ENCODE data around the gene FARP2. TPM values are rescaled to one million over a fixed set of nuclear protein-coding genes. Genes with fewer than 3 reads are reported as not detected.
"Not testable (repeated sequence)": the region's sequence is repeated elsewhere in the genome, so short reads cannot be mapped to it uniquely, and the experiment has no call there.

FARP2 gene
- total RNA-seq, 4 donors from 2014 or later = 42.7 to 229 (median 93.2) TPM

GRCh38 chr2:241445426-241445825 is 89.3 kb downstream of the FARP2 start:
- Histone ChIP-seq H3K27me3 (no peaks in the 10 kb centered on the region), H3K36me3 (peaks cover 0 to 80% (median 2%) of the 10 kb centered on the region in 3 donors), H3K4me3 (no peak overlapping the region), H3K4me1 (peaks cover 0 to 10% (median 2%) of the 10 kb centered on the region in 4 donors), H3K27ac (no peak overlapping the region), H3K9me3 (no peaks in the 10 kb centered on the region)
- no peak for DNase-seq (ENCODE audit: low spot score in 2 of 2)
- WGBS, 2 donors = 76 to 85% methylated on average over 2 of the region's 2 CpGs
- TF ChIP-seq EP300 (IDR thresholded peaks at IDR 0.05) = no peak
- no peak for TF ChIP-seq POLR2A (IDR thresholded peaks at IDR 0.05)
- TF ChIP-seq, protein P1, sequence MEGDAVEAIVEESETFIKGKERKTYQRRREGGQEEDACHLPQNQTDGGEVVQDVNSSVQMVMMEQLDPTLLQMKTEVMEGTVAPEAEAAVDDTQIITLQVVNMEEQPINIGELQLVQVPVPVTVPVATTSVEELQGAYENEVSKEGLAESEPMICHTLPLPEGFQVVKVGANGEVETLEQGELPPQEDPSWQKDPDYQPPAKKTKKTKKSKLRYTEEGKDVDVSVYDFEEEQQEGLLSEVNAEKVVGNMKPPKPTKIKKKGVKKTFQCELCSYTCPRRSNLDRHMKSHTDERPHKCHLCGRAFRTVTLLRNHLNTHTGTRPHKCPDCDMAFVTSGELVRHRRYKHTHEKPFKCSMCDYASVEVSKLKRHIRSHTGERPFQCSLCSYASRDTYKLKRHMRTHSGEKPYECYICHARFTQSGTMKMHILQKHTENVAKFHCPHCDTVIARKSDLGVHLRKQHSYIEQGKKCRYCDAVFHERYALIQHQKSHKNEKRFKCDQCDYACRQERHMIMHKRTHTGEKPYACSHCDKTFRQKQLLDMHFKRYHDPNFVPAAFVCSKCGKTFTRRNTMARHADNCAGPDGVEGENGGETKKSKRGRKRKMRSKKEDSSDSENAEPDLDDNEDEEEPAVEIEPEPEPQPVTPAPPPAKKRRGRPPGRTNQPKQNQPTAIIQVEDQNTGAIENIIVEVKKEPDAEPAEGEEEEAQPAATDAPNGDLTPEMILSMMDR (IDR thresholded peaks at IDR 0.05) = no peak

DNA sequence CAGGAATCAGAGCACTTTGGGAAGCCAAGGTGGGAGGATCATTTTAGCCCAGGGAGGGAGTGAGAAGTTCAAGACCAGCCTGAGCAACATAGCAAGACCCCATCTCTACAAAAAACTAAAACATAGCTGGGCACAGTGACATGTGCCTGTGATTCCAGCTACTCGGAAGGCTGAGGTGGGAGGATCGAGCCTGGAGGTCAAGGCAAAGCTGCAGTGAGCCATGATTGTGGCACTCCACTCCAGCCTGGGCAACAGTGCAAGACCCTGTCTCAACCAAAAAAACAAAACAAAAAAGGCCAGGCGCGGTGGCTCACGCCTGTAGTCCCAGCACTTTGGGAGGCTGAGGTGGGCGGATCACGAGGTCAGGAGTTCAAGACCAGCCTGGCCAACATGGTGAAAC is 94.0 kb downstream of the FARP2 start:
- WGBS, 2 donors = 81 to 96% methylated on average over 7 of the region's 7 CpGs

DNA sequence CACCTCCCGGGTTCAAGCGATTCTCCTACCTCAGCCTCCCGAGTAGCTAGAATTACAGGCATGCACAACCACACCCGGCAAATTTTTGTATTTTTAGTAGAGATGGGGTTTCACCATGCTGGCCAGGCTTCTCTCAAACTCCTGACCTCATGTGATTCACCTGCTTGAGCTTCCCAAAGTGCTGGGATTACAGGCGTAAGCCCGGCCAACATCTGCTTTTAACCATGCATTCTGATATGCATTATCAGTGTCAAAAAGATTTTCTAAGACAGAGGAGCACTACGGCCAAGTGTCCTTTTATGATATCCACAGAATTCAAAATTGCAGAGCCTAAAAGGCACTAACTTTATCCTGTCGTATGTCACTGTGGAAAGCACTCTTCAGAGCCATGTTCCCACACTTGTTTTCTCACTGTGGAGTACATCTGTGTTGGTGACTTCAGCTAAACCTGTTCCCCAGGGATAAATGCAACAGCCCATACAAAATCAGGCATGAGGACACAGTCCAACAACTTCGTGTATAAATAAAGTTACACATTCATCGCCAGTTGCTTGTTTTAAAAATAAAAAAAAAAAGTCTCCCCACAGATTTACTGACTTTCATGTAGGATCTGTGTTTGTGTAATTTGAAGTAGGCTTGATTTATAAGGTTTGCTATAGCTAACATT is 95.9 kb downstream of the FARP2 start:
- no peak for DNase-seq (ENCODE audit: low spot score in 2 of 2)
- Histone ChIP-seq H3K36me3 (peaks cover 0 to 31% (median 0%) of the 10 kb centered on the region in 3 donors), H3K27me3 (no peaks in the 10 kb centered on the region), H3K9me3 (no peaks in the 10 kb centered on the region), H3K27ac (no peak overlapping the region), H3K4me3 (no peak overlapping the region), H3K4me1 (no peaks in the 10 kb centered on the region)
- 78 to 81% methylated on average over 10 of the region's 10 CpGs for WGBS, 2 donors
- no peak for TF ChIP-seq EP300 (IDR thresholded peaks at IDR 0.05)
- TF ChIP-seq, protein P1 (IDR thresholded peaks at IDR 0.05) = no peak
- TF ChIP-seq POLR2A (IDR thresholded peaks at IDR 0.05) = no peak

More for the DNA sequence above, 94.0 kb downstream of the FARP2 start:
- H3K9me3 ChIP-seq; H3K4me3 ChIP-seq; H3K4me1 ChIP-seq; DNase-seq (ENCODE audit: low spot score in 2 of 2); H3K27me3 ChIP-seq; H3K27ac ChIP-seq: not testable (repeated sequence)
- peaks cover 0 to 40% (median 0%) of the 10 kb centered on the region in 3 donors for H3K36me3 ChIP-seq

- H3K27ac ChIP-seq; H3K4me1 ChIP-seq; DNase-seq (ENCODE audit: low spot score in 2 of 2); H3K27me3 ChIP-seq; H3K4me3 ChIP-seq; H3K9me3 ChIP-seq: not testable (repeated sequence)
- WGBS, 2 donors = 75 to 83% methylated on average over 9 of the region's 9 CpGs
- H3K36me3 ChIP-seq = peaks cover 0 to 15% (median 0%) of the 10 kb centered on the region in 3 donors
These were observed 97.8 kb downstream of the FARP2 start for GRCh38 chr2:241453919-241454318.

DNA sequence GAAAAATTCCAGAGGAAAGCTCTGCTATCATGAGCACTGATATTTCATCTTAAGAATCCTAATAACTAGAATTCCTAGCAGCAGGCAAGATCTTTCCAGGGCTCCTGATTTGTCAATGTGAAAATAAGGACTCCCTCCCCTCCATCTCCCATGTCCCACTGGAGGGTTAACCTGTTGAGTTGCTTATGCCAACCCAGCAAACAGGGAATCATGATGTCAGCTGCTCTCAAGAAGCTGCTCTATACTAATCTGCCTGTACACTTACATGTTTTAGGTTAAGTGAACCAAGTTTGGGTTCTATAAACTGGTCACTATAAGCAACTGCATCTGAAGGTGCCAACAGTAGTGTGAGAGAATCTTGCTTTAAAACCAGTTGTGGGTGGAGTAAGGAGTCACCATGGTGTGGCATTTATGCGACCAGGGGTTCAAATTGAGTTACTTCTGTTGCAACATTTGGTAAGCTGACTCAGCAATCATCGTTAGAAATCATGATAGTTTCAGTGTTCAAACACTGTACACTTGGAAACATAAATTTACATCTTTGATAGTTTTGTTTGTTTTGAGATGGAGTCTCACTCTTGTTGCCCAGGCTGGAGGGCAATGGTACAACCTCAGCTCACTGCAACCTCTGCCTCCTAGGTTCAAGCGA is 98.9 kb downstream of the FARP2 start:
- H3K4me1 ChIP-seq = no peaks in the 10 kb centered on the region
- peaks cover 0 to 8% (median 0%) of the 10 kb centered on the region in 3 donors for H3K36me3 ChIP-seq
- no peak for TF ChIP-seq POLR2A (IDR thresholded peaks at IDR 0.05)
- TF ChIP-seq EP300 (IDR thresholded peaks at IDR 0.05) = no peak
- TF ChIP-seq, protein P1 (IDR thresholded peaks at IDR 0.05) = no peak
- 67 to 75% methylated on average over 3 of the region's 3 CpGs for WGBS, 2 donors
- H3K9me3 ChIP-seq = no peaks in the 10 kb centered on the region
- no peaks in the 10 kb centered on the region for H3K27me3 ChIP-seq
- no peak overlapping the region for H3K4me3 ChIP-seq
- H3K27ac ChIP-seq = no peak overlapping the region
- no peak for DNase-seq (ENCODE audit: low spot score in 2 of 2)

- Histone ChIP-seq H3K27me3 (no peaks in the 10 kb centered on the region), H3K27ac (no peak overlapping the region), H3K36me3 (no peaks in the 10 kb centered on the region), H3K9me3 (no peaks in the 10 kb centered on the region), H3K4me3 (no peak overlapping the region), H3K4me1 (no peaks in the 10 kb centered on the region)
- no peak for DNase-seq (ENCODE audit: low spot score in 2 of 2)
- TF ChIP-seq, protein P1 (IDR thresholded peaks at IDR 0.05) = no peak
- TF ChIP-seq EP300 (IDR thresholded peaks at IDR 0.05) (no peak), POLR2A (IDR thresholded peaks at IDR 0.05) (no peak)
- 81 to 87% methylated on average over 8 to 10 of the region's 11 CpGs for WGBS, 2 donors
These were observed 100.5 kb downstream of the FARP2 start for GRCh38 chr2:241456546-241456945.
